ENCODE data around the gene MSRB3. TPM values are rescaled to one million over a fixed set of nuclear protein-coding genes. Genes with fewer than 3 reads are reported as not detected.

Gene MSRB3
- total and polyA plus RNA-seq, 2 of the 8 experiments (the other 6 are each of a cell fraction or from before 2014, with no cell fraction given) = 0.32 to 1.2 TPM

GRCh38 chr12:65237153-65237552 is 41.3 kb upstream of the MSRB3 start:
- no peak overlapping the region for H3K4me2 ChIP-seq (ENCODE audit: insufficient read depth in 1 of 2, low read depth in 2 of 2, low read length in 2 of 2)
- H3K18ac ChIP-seq (ENCODE audit: extremely low read depth, low read length) = no peak overlapping the region
- no peak overlapping the region for H3K9ac ChIP-seq (replicated peaks in 1 of 4; ENCODE audit: extremely low read depth in 1 of 4, low read depth in 3 of 4, low read length in 3 of 4)
- no peaks in the 10 kb centered on the region for H3K27me3 ChIP-seq (replicated peaks in 1 of 4; ENCODE audit: control insufficient read depth in 3 of 4, extremely low read depth in 1 of 4, insufficient read depth in 3 of 4, low read length in 3 of 4)
- H2BK12ac ChIP-seq (ENCODE audit: low read depth, low read length) = no peak overlapping the region
- H3K23me2 ChIP-seq (ENCODE audit: low read depth, low read length) = no peaks in the 10 kb centered on the region
- H3K14ac ChIP-seq (ENCODE audit: insufficient read length) = no peak overlapping the region
- H3K9me3 ChIP-seq (ENCODE audit: insufficient read depth in 2 of 2, low read depth in 1 of 2, low read length in 1 of 2) = no peaks in the 10 kb centered on the region
- no peak overlapping the region for H2AFZ ChIP-seq (ENCODE audit: low read length)
- peaks cover 0 to 10% (median 2%) of the 10 kb centered on the region in 4 experiments; a peak in 3 of 8 replicates for H3K36me3 ChIP-seq (ENCODE audit: control insufficient read depth in 2 of 4, insufficient read depth in 4 of 4, low read length in 3 of 4)
- H2BK5ac ChIP-seq (ENCODE audit: low read depth, low read length) = no peak overlapping the region
- H3K4me1 ChIP-seq (replicated peaks in 1 of 4; ENCODE audit: control insufficient read depth in 3 of 4, insufficient read depth in 4 of 4, low read length in 3 of 4) = no peaks in the 10 kb centered on the region
- ChIA-PET POLR2A (ENCODE audit: partially characterized antibody) (no interaction called here), CTCF (ENCODE audit: partially characterized antibody) (no interaction called here)
- H4K8ac ChIP-seq (ENCODE audit: extremely low read depth, insufficient read depth, low read length) = no peak overlapping the region
- H3K4me3 ChIP-seq (ENCODE audit: extremely low read depth in 1 of 4, insufficient read depth in 2 of 4, low read depth in 3 of 4, low read length in 4 of 4) = no peak overlapping the region
- no peak overlapping the region for H4K91ac ChIP-seq (replicated peaks; ENCODE audit: insufficient read length, low read length)
- H3K4ac ChIP-seq (replicated peaks; ENCODE audit: insufficient read length, low read depth, low read length) = no peak overlapping the region
- H4K20me1 ChIP-seq (replicated peaks in 1 of 2; ENCODE audit: control insufficient read depth in 1 of 2, insufficient read depth in 2 of 2, low read length in 2 of 2) = no peaks in the 10 kb centered on the region
- H2AK5ac ChIP-seq (ENCODE audit: low read depth, low read length) = no peak overlapping the region
- H2BK20ac ChIP-seq (ENCODE audit: low read length) = no peak overlapping the region
- H3K23ac ChIP-seq (ENCODE audit: insufficient read length) = no peak overlapping the region
- H3K27ac ChIP-seq (ENCODE audit: low read depth, low read length) = no peak overlapping the region
- H2BK15ac ChIP-seq (ENCODE audit: low read length) = no peak overlapping the region
- H3K56ac ChIP-seq (replicated peaks; ENCODE audit: insufficient read length, low read depth, low read length) = no peak overlapping the region
- H4K5ac ChIP-seq (ENCODE audit: insufficient read length, low read depth, low read length) = no peak overlapping the region
- 87% methylated on average over 1 of the region's 1 CpG; no CpG with 5 or more reads in 1 of the 2 experiments for WGBS, 2 experiments (ENCODE audit: extremely low coverage in 1 of 2, insufficient coverage in 1 of 2, insufficient read length in 1 of 2, insufficient replicate concordance in 2 of 2, low coverage in 1 of 2, low lambda C conversion rate in 2 of 2, missing lambda C conversion rate in 1 of 2)
- peaks cover 0 to 9% of the 10 kb centered on the region in 2 experiments; a peak in 2 of 4 replicates for H3K79me2 ChIP-seq (ENCODE audit: control insufficient read depth in 1 of 2, insufficient read depth in 2 of 2, low read length in 2 of 2)
- DNase-seq (ENCODE audit: low read depth in 1 of 2, low spot score in 2 of 2) (no peak), FAIRE-seq (no peak)
- H3K79me1 ChIP-seq (ENCODE audit: low read depth, low read length) = no peaks in the 10 kb centered on the region
- H2BK120ac ChIP-seq (replicated peaks; ENCODE audit: low read depth, low read length) = no peak overlapping the region
- TF ChIP-seq YY1 (IDR thresholded peaks at IDR 0.05; ENCODE audit: low read depth, low read length) = no peak
- no peak for TF ChIP-seq KDM1A (IDR thresholded peaks at IDR 0.05; ENCODE audit: borderline replicate concordance, low read length)
- no peak for TF ChIP-seq BCL11A (IDR thresholded peaks at IDR 0.05; ENCODE audit: low read depth in 2 of 2, low read length in 2 of 2)
- TF ChIP-seq KDM5A (IDR thresholded peaks at IDR 0.05; ENCODE audit: low read length) = no peak
- no peak for TF ChIP-seq SAP30 (IDR thresholded peaks at IDR 0.05; ENCODE audit: insufficient read depth, insufficient replicate concordance, low read length)
- TF ChIP-seq NRF1 (IDR thresholded peaks at IDR 0.05; ENCODE audit: low read depth, low read length) = no peak
- TF ChIP-seq, protein P1, sequence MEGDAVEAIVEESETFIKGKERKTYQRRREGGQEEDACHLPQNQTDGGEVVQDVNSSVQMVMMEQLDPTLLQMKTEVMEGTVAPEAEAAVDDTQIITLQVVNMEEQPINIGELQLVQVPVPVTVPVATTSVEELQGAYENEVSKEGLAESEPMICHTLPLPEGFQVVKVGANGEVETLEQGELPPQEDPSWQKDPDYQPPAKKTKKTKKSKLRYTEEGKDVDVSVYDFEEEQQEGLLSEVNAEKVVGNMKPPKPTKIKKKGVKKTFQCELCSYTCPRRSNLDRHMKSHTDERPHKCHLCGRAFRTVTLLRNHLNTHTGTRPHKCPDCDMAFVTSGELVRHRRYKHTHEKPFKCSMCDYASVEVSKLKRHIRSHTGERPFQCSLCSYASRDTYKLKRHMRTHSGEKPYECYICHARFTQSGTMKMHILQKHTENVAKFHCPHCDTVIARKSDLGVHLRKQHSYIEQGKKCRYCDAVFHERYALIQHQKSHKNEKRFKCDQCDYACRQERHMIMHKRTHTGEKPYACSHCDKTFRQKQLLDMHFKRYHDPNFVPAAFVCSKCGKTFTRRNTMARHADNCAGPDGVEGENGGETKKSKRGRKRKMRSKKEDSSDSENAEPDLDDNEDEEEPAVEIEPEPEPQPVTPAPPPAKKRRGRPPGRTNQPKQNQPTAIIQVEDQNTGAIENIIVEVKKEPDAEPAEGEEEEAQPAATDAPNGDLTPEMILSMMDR (IDR thresholded peaks at IDR 0.05; ENCODE audit: control extremely low read depth in 1 of 3, insufficient read depth in 1 of 3, low read depth in 1 of 3, low read length in 3 of 3) = no peak
- no peak for TF ChIP-seq RBBP5 (IDR thresholded peaks at IDR 0.05; ENCODE audit: borderline replicate concordance, low read depth, low read length)
- no peak for TF ChIP-seq GTF2F1 (IDR thresholded peaks at IDR 0.05; ENCODE audit: borderline replicate concordance, low read depth, low read length)
- TF ChIP-seq, protein P2, sequence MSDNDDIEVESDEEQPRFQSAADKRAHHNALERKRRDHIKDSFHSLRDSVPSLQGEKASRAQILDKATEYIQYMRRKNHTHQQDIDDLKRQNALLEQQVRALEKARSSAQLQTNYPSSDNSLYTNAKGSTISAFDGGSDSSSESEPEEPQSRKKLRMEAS (IDR thresholded peaks at IDR 0.05) = no peak
- no peak for TF ChIP-seq RXRA (IDR thresholded peaks at IDR 0.05; ENCODE audit: insufficient read depth, low read depth, low read length)
